PC-3 (cell line): ENCODE results near the gene PFDN4. TPM values are rescaled to one million over a fixed set of nuclear protein-coding genes. Genes with fewer than 3 reads are reported as not detected.

Source experiments
- ATAC-seq: fragments of 200-7000 bp; cut with Tn5 transposase; 2 replicates; pipeline ENCODE4 v1.9.1; 2020; ENCODE audit warnings: mild to moderate bottlenecking, moderate library complexity
- BruUV-seq: library from RNA; stranded (reverse); fragments of 400-500 nt; replicated peaks from 2 replicates; lab custom pipeline; 2021; lab: Mats Ljungman, UMichigan
- CTCF ChIA-PET: fragments of 300-600 bp; sonication (Branson Sonifier 250); formaldehyde crosslinking; loops from one replicate; lab custom pipeline; 2022; ENCODE audit warnings: antibody characterized with exemption; lab: Charles Lee
- POLR2A ChIA-PET: fragments of 300-600 bp; sonication (Branson Sonifier 250); formaldehyde crosslinking; loops from one replicate; lab custom pipeline; 2022; ENCODE audit warnings: antibody characterized with exemption; ENCODE audit not compliant: unreplicated experiment; lab: Charles Lee
- DNase-seq: peaks from one replicate; pipeline ENCODE4 v3.0.0-alpha.2; 2015
- H2AFZ ChIP-seq: fragments of 300-600 bp; sonication (generic); 2 replicates; pipeline ENCODE4 v1.6.0; 2016; ENCODE audit warnings: antibody characterized with exemption, low read length
- H3F3A ChIP-seq: fragments of 300-600 bp; sonication (generic); one replicate; pipeline ENCODE4 v1.6.0; 2017; ENCODE audit warnings: antibody characterized with exemption, low read length, control low read depth, mild to moderate bottlenecking; ENCODE audit not compliant: unreplicated experiment
- H3K27ac ChIP-seq: fragments of 300-600 bp; sonication (generic); 2 replicates; pipeline ENCODE4 v1.5.1; 2016; ENCODE audit warnings: mild to moderate bottlenecking, low read length
- H3K27me3 ChIP-seq: fragments of 300-600 bp; sonication (generic); 2 replicates; pipeline ENCODE4 v1.6.1; 2016; ENCODE audit warnings: low read length, mixed read lengths
- H3K36me3 ChIP-seq: fragments of 300-600 bp; sonication (generic); 2 replicates; pipeline ENCODE4 v1.6.1; 2016; ENCODE audit warnings: low read depth, mixed run types, low read length, mixed read lengths
- H3K4me1 ChIP-seq: fragments of 300-600 bp; sonication (generic); 2 replicates; pipeline ENCODE4 v1.5.1; 2016; ENCODE audit warnings: low read length; ENCODE audit not compliant: insufficient read depth
- H3K4me2 ChIP-seq: fragments of 300-600 bp; sonication (generic); 2 replicates; pipeline ENCODE4 v1.6.0; 2016; ENCODE audit warnings: low read length
- H3K4me3 ChIP-seq: fragments of 300-600 bp; sonication (generic); 2 replicates; pipeline ENCODE4 v1.5.1; 2016; ENCODE audit warnings: mild to moderate bottlenecking, low read length, mixed read lengths
- H3K79me2 ChIP-seq: fragments of 300-600 bp; sonication (generic); 2 replicates; pipeline ENCODE4 v1.6.1; 2017; ENCODE audit warnings: low read length, mixed read lengths
- H3K9ac ChIP-seq: fragments of 300-600 bp; sonication (generic); 2 replicates; pipeline ENCODE4 v1.6.0; 2016; ENCODE audit warnings: mild to moderate bottlenecking, low read length
- H3K9me2 ChIP-seq: fragments of 300-600 bp; sonication (generic); replicated peaks from 2 replicates; pipeline ENCODE4 v1.6.1; 2016; ENCODE audit warnings: mixed run types, low read length, mixed read lengths
- H3K9me3 ChIP-seq: fragments of 300-600 bp; sonication (generic); 2 replicates; pipeline ENCODE4 v1.6.1; 2016; ENCODE audit warnings: low read length, mixed read lengths
- H4K20me1 ChIP-seq: fragments of 300-600 bp; sonication (generic); 2 replicates; pipeline ENCODE4 v1.6.1; 2016; ENCODE audit warnings: low read length, mixed read lengths
- EZH2 ChIP-seq: fragments of 300-600 bp; sonication (generic); IDR thresholded peaks from one replicate; pipeline ENCODE4 v1.6.1; 2017; ENCODE audit warnings: antibody characterized with exemption, mild to moderate bottlenecking, low read length; ENCODE audit not compliant: unreplicated experiment
- EZH2phosphoT487 ChIP-seq: fragments of 300-600 bp; sonication (generic); IDR thresholded peaks from 2 replicates; pipeline ENCODE4 v1.6.1; 2018; ENCODE audit warnings: mild to moderate bottlenecking, antibody characterized with exemption, low read length, borderline replicate concordance
- intact Hi-C: fragments of 100-400 bp; cut with micrococcal nuclease; formaldehyde crosslinking; loops from 2 replicates; pipeline ENCODE4 v1.9.0; 2023
- total RNA-seq: library from RNA; depleted of rRNA; stranded (reverse); fragments of >200 nt; gene quantifications from 2 replicates; pipeline ENCODE4 v1.2.3, GENCODE V29; 2014
- TF ChIP-seq, protein P1 (sequence below): fragments of 300-600 bp; sonication (generic); conservative IDR thresholded peaks from 2 replicates; pipeline ENCODE4 v1.5.1; 2017; ENCODE audit warnings: antibody characterized with exemption, low read depth, mild to moderate bottlenecking, low read length

The PFDN4 gene
- total RNA-seq, 1 experiment from 2014 or later: 122 TPM

DNA sequence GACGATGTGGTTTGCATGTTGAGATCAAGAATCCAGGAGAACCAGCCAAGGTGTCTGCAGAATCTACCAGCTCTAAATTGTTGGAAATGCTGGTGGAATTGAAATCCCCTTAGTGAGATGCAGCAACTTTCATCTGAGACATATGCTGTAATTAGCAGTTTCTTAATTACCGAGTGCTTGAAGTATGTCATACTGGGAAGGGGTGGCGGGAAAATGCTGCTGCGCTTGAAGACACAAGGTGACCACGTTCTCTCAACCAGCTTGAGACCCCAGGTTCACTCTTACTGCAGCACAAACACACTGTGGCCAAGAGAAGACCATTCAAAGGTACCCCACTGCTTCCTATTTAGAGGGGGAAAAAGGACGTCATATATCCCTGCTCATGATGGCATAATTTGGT lies 59.0 kb downstream of the PFDN4 start:
- Histone ChIP-seq H3K27me3 (peaks cover 9% of the 10 kb centered on the region), H2AFZ (peak overlapping the region; percentile 8; the same call in 1 of the 2 replicates), H3K79me2 (no peaks in the 10 kb centered on the region), H3K9me2 (no peaks in the 10 kb centered on the region), H4K20me1 (no peaks in the 10 kb centered on the region), H3K36me3 (no peaks in the 10 kb centered on the region), H3K9me3 (no peaks in the 10 kb centered on the region), H3K27ac (peak overlapping the region; percentile 46), H3F3A (no peaks in the 10 kb centered on the region), H3K4me3 (peak overlapping the region; percentile 25; the same call in 1 of the 2 replicates), H3K4me2 (peak overlapping the region; percentile 65), H3K4me1 (peaks cover 20% of the 10 kb centered on the region), H3K9ac (no peak overlapping the region)
- intact Hi-C loops: no loop called here
- CTCF ChIA-PET: no interaction called here
- POLR2A ChIA-PET: no interaction called here
- BruUV-seq: no TSS peak
- DNase-seq (no peak), ATAC-seq (no peak)
- no peak for TF ChIP-seq EZH2phosphoT487
- TF ChIP-seq, protein P1, sequence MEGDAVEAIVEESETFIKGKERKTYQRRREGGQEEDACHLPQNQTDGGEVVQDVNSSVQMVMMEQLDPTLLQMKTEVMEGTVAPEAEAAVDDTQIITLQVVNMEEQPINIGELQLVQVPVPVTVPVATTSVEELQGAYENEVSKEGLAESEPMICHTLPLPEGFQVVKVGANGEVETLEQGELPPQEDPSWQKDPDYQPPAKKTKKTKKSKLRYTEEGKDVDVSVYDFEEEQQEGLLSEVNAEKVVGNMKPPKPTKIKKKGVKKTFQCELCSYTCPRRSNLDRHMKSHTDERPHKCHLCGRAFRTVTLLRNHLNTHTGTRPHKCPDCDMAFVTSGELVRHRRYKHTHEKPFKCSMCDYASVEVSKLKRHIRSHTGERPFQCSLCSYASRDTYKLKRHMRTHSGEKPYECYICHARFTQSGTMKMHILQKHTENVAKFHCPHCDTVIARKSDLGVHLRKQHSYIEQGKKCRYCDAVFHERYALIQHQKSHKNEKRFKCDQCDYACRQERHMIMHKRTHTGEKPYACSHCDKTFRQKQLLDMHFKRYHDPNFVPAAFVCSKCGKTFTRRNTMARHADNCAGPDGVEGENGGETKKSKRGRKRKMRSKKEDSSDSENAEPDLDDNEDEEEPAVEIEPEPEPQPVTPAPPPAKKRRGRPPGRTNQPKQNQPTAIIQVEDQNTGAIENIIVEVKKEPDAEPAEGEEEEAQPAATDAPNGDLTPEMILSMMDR: no peak
- TF ChIP-seq EZH2: no peak

DNA sequence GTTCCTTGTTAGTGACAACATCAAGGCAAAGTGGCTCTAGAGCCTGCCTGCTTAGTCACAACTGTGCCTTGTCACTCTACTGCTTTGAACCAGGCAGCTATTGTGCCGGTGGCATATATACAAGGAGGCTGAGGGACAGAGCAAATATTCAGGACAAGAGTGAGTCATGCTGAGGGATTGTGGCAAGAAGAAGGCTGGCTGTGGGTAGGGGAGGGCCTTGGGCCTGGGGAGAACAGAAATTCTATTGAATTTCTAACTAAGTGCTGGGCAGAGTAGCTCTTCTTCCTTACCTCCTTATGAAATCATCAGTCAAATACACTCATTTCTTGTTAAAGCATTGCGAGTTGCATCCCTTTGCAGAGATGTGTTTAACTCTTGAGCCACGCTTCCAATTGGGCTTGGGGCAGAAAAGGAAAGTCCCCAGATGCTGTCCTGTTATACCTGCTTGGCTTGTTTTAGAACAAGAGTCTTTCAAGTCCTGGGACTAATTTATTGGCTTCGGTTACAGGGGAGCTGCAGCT lies 59.7 kb downstream of the PFDN4 start:
- Histone ChIP-seq H3K9me3 (no peaks in the 10 kb centered on the region), H3K27ac (peak overlapping the region; percentile 46), H4K20me1 (no peaks in the 10 kb centered on the region), H3K9ac (no peak overlapping the region), H3K79me2 (no peaks in the 10 kb centered on the region), H3K4me3 (peak overlapping the region; percentile 25; the same call in 1 of the 2 replicates), H3K4me1 (peaks cover 20% of the 10 kb centered on the region), H2AFZ (peak overlapping the region; percentile 8; the same call in 1 of the 2 replicates), H3K9me2 (no peaks in the 10 kb centered on the region), H3K4me2 (peak overlapping the region; percentile 65), H3K36me3 (no peaks in the 10 kb centered on the region), H3F3A (no peaks in the 10 kb centered on the region), H3K27me3 (peaks cover 13% of the 10 kb centered on the region)
- DNase-seq (peak; percentile 91), ATAC-seq (peak; percentile 73)
- no TSS peak for BruUV-seq
- TF ChIP-seq, protein P1: no peak
- no peak for TF ChIP-seq EZH2phosphoT487
- no peak for TF ChIP-seq EZH2
- intact Hi-C loops: no loop called here
- POLR2A ChIA-PET: no interaction called here
- CTCF ChIA-PET: no interaction called here

DNA sequence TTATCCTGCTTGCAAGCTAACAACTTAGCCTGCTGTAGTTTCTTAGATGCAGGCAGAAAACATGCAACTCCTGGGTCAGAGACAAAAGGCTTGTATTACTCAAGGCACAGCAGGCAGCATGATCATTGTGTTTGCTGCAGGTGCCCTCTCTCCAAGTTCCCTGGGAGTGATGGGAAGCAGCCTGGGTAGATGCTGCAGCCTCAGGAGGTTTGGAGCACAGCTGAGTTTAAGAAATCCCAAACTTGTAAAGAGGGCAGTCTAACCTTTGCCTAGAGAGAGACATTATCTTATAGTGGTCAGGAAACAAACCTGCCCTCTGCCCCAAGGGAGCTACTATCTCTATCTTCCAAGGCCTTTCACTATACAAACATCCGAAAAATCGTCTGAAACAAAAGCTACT lies 61.1 kb downstream of the PFDN4 start:
- Histone ChIP-seq H3K79me2 (no peaks in the 10 kb centered on the region), H3K27ac (no peak overlapping the region), H4K20me1 (no peaks in the 10 kb centered on the region), H3K4me1 (peaks cover 20% of the 10 kb centered on the region), H3K9me3 (no peaks in the 10 kb centered on the region), H3K4me2 (no peak overlapping the region), H3K4me3 (no peak overlapping the region), H3K36me3 (no peaks in the 10 kb centered on the region), H3K9me2 (no peaks in the 10 kb centered on the region), H3K9ac (no peak overlapping the region), H3F3A (no peaks in the 10 kb centered on the region), H2AFZ (no peak overlapping the region), H3K27me3 (peaks cover 18% of the 10 kb centered on the region)
- no TSS peak for BruUV-seq
- DNase-seq: no peak
- intact Hi-C loops: no loop called here
- ATAC-seq: no peak
- ChIA-PET POLR2A (no interaction called here), CTCF (no interaction called here)
- TF ChIP-seq, protein P1: no peak
- TF ChIP-seq EZH2phosphoT487 (no peak), EZH2 (no peak)
